DMS79 (cell line): ENCODE measurements around the gene NUTM1.
"Not testable (repeated sequence)": the region's sequence is repeated elsewhere in the genome, so short reads cannot be mapped to it uniquely, and the experiment has no call there.

ENCODE experiments used
- DNase-seq: peaks from one replicate; lab custom pipeline; 2025; lab: John Stamatoyannopoulos, UW

The NUTM1 gene

DNA sequence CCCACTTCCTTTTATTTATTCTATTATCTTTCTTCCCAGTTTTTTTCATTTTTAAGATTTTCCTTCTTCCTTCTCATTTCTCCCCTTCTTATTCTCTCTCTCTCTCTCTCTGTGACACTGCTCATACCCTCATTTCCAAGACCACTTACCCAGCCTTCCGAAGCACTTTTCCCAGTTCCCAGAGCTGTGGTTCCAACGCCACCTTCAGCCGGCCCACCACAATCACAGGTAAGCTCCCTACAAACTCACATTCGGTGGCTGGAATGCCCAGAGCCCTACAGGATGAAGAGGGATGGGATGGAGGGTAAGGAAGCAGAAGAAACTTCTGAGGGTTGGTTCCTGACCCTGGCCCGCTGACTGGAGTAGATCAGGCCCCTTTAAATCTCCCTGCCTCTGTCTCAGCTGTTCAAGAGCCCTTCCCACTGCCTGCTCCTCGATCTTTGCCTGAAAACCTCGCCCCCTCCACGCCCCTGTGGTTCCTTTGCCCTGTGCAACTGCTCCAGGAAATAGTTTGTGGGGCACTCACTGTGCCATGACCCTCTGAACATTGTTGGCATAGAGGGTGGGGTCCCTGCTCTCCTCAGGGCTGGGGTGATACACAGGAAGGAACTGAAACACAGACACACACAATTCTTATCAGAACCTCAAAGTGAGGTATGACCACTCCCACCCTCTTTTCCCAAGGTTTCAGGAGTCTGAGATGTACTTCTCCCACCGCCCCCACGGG lies 19.1 kb downstream of the NUTM1 start:
- DNase-seq, result no peak

DNA sequence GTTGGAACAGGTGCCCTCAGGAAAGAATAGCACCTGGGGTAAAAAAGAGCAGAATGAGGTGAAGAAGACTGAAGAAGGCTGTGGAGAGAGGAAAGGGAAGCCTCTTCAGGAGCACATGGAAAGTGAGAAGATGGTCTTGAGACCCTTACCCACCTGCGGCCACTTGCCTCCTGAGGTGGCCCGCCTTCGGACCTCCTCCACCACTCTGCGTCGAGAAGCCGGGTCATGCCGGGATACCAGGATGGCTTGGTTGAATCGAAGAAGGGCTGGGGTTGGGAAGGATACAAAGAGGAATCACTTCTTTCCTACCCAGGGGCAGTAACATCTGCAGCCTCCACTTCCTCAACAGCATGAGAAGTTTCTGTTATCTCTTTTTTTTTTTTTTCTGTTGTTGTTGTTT lies 20.9 kb downstream of the NUTM1 start:
- no peak for DNase-seq

DNA sequence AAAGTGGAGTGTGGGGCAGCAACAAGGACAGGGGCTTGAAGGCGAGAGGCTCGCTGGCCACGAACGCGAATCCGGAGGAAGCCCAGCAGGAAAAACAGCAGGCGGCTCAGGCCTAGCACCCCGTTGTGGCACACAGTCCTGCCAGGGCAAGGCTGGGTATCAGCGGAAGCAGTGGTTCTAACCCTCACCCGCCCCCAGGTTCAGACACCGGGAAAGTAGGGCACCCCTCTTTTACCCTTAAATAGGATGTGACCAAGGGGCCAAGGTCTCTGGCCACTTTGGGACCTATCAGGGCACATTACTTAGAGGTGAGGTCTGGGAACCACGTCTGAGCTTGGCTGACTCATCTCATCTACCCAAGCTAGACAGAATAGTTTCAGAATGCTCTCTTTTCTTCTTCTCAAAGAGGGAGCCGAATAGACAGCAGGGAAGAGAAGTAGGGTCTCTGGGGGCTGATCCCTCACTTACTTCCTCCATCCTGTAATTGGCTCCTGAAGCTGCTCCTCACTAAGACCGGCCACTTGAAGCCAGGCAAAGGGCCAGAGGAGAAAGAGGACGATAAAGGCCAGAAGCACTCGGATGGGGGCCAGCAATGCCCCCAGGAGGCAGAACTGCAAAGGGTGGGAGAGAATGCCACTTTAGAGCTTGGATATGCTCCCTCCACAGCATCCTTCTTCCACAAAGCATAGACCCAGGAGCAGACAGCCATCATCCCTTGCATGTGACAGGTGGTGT lies 22.1 kb downstream of the NUTM1 start:
- DNase-seq, result no peak

DNA sequence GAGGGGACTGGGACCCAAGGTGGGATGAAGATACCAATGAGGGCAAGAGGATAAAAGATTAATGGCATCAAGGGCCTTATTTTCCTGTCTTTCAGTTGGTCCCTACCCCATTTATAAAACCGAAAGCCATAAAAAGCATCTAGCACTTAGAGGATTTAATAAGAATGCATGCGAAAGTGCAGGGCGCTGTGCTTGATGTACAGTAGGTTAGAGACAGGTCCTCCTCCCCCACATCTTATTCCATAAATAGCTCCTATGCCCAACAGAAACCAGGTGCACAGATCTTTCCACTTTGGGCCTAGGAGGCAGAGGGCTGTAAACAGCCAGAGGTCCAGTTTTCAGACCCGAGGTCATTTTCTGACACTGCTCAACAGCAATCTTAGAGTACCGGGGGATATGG lies 22.7 kb downstream of the NUTM1 start:
- no peak for DNase-seq

- peak; percentile 16 for DNase-seq
These were observed 23.4 kb downstream of the NUTM1 start for GRCh38 chr15:34366271-34367065.

DNA sequence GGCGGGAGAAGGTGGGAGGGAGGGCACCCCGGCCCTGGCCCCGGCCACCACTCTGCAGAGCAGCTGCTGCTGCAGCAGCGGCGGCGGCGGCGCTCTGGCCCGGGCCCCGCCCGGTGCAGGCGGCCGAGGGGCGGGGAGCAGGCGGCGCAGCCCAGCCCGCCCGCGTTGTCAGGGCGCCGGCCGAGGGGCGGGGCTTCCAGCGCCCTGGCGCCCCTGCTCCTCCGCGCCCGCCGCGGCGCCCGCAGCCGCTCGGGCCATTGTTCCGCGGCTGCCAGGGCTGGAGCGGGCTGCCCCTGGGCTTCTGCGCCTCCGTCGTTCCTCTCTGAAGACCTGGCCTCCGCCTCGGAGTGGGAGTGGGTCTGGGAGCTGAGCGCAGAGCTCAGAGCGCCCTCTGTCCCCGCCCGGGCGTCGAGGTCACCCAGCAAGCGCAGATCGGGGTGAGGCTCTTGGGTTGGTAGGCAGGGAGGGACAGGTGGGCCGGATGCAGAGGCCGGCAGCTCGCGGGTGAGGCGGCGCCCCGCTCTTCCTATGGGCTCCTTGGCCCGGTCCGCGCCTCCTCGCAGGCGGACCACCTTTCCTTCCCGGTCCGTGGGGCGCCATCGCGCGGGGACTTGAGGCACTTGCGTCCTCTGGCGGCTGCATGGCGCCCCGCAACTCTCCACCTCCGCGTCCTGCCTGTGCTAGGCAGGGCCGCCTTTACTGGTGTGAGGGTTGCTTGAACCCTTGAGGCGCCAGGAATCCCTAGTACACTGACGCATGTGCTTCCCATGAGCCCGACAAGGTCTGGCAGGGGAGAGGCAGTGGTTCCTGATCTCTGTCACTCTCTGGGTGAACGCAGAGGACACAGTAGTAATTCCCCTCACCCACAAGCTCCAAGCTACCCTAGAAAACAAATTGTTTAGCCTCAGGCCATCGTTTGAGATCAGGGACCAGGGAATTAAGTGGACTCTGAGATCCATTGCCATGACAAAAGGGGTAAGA lies 24.3 kb downstream of the NUTM1 start, which contains the start of gene LPCAT4:
Gene LPCAT4 (minus strand): TSS at position 96 of the 981 bp plus-strand sequence. CDS start 96 bp downstream, outside the sequence.
- peak; percentile 48 for DNase-seq

DNA sequence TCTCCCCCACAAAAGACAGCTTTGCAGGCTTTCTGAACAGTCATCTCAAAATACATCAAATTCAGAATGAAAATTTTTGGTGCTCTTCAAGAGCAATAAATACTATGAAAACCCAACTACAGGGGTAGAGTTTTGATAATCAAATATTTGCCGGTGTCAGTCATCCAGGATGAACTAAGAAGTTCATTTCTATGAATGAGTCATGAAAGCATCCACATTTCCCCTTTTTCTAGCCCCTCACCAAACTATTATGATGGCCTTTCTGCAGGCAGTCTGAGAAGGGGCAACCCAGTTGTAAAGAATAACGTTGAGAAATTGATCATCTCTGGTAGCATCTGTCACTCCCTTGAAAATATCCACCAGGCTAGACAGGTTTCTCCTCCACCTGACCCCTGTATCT lies 27.0 kb downstream of the NUTM1 start:
- no peak for DNase-seq

DNA sequence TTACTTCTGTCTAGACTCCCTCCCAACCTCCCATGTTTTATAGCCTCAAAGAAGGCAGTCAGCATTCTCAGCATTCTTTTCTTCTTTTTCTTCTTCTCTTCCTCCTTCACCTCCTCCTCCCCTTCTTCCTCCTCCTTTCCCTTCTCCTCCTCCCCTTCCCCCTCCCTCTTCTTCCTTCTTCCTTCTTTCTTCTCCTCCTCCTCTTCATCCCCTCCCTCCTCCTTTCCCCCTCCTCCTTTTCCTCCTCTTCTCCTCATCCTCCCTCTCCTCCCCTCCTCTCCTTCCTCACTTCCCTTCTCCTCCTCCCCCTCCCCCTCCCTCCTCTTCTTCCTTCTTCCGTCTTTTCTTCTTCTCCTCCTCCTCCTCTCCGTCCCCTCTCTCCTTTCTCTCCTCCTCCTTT lies 27.5 kb downstream of the NUTM1 start:
- DNase-seq, result no peak

DNA sequence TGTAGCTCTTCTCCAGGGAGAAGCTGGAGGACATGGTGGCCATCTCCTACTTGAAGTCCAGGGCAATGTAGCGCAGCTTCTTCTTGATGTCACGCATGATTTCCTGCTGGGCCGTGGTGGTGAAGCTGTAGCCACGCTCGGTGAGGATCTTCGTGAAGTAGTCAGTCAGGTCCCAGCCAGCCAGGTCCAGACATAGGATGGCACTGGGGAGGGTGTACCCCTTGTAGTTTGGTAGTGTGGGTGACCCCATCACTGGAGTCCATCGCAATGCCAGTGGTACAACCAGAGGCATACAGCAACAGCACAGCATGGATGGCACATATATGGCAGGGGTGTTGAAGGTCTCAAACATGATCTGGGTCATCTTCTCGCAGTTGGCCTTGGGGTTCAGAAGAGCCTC lies 30.8 kb downstream of the NUTM1 start:
- no peak for DNase-seq

GRCh38 chr15:34374816-34375215 lies 31.7 kb downstream of the NUTM1 start:
- no peak for DNase-seq

GRCh38 chr15:34375541-34375940 lies 32.4 kb downstream of the NUTM1 start:
- not testable (repeated sequence) for DNase-seq

DNA sequence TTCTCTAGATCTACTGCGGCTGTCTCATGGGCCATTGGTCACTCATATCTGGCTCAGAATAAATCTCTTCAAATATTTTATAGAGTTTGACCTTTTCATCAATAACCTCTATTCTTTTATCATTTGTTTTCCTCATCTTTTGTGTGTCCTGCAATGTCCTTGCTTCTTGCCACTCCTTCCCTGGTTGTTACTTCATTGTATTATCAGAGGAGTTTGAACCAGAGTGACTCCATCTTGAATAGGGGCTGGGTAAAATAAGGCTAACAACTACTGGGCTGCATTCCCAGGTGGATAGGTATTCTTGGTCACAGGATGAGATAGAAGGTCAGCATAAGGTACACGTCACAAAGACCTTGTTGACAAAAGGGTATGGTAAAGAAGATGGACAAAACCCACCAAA lies 33.7 kb downstream of the NUTM1 start:
- no peak for DNase-seq

DNA sequence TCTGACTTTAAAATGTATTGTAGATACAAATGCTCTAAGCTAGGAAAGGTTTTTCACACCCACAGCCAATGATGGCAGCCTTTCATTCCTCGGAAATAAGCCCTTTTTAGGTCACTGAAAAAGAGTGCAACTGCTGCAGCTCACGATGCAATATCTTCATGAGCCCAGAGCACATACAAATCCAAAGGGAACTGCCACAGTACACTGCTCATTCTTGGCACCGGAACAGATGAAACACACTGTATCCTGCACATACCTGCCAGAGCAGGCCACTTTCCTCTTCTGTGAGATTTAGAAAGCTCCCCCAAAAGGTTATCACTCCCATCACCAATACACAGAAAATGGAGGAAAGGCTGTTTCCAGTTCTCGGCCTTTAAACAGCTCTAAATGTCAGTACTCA lies 37.4 kb downstream of the NUTM1 start:
- not testable (repeated sequence) for DNase-seq

DNA sequence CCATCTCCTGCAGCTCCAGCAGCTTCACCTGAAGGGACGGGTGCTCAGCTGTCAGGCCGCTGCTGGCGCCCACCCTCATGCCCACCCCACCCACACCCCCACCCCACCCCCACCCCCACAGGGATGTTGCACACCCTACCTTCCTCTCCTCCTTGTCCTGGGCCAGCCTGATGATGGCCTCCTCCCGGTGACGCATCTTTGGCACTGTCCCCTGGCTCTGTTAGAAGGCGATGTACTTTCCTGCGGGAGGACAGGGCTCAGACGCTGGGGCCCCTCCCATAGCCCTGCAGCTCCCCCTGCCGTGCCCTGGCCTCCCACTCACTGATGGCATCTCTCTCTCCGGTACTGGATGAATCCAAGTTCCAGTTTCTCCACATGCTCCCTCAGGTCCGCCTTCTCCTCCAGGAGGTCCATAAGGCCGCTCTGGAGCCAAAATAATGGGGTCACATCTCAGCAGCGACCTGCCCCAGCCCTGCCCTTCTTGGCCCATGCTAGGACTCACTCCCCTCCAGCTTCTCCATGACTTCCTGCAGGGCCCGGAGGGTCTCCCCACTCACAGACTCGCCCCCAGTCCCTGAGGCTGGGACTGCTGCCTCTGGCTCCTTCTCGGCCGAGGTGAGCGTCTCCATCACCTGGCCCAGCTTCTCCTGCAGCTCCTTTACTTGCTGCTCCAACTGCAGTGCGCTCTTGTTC lies 38.9 kb downstream of the NUTM1 start:
- not testable (repeated sequence) for DNase-seq

DNA sequence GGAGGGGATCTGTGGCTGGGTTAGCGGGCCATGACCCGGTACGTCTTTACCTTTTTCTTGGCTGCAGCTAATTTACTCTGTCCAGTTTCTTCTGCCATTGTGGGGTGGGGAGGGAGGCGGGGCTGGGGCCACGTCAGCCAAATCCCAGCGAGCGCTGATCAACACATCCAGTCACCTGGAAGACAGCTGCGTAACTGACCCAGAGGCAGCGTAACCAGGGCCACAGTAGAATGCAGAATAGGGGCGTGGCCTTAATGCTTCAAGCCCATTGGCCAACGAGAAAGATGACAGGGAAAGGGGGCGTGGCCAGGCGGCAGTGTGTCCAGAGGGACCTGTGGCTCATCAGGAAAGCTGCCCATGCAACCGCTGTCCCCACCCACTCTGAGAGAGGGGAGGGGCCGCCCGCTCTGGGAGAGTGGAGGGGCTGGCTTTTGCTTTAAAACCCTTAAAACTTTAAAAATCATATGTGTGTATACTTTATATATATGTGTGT lies 46.5 kb downstream of the NUTM1 start:
- not testable (repeated sequence) for DNase-seq

DNA sequence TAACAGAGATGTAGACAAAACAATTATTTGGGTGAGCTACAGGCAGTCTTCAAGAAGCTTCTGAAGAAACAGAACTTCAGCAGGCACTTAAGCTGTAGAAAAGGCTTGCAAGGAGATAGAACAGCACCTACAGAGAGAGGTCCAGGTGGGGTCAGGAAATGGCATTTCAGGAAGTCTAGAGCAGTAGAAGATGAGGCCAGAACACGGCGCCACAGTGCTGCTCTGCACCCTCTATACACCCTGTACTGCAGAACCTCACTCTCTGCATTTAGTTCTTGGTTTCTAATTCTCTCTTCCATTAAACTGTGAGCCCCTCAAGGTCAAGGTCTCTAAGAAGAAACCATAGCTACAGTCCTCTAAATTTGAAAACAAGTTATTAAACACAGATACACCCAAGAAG lies 49.9 kb downstream of the NUTM1 start:
- not testable (repeated sequence) for DNase-seq

DNA sequence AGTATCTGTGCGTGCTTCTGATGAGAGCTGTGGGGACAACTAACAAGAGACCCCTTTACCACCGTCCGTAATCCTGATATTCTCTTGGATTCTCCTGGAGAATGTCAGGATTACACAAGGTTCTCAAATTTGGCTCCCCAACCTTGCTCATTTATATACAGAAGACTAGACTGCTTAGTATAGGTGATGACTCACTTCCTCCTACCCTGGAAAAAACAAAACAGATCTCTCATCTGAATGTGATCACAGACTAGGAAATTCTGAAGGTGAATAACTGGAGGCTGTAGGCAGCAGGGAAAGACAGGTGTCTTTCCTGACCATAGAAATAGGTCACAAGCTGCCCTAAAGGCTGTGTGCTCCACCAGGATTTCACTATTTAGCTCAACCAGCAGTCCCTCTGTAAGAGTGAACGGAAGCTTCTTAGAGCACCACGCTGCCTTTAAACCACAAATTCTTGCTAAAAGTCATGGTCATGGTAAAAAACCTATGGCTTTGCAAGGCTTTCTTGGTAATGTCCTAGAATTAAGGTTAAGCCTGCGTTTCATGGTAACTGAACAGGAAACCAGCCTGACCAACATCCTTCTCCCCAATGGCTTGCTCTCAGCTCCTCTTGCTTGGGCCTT lies 54.6 kb downstream of the NUTM1 start:
- DNase-seq, result not testable (repeated sequence)

DNA sequence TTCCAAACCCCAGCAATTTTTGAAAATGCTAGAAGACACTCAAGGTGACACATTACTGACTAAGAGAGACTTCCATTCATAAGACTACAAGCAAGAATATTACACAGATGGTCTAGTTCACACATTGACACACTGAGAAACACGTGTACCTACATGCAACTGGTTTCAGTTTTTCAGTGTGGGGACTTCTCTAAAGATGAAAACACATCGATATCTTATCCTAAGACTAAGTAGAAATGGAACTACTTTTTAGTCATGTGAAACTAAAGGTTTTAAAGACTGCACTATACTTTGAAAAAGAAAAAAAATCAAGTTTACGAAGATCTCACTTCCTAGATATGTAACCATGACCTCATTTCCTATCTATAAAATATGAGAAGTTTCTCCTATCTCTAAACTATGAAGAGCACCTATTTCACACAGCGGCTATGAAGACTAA lies 60.1 kb downstream of the NUTM1 start:
- not testable (repeated sequence) for DNase-seq

DNA sequence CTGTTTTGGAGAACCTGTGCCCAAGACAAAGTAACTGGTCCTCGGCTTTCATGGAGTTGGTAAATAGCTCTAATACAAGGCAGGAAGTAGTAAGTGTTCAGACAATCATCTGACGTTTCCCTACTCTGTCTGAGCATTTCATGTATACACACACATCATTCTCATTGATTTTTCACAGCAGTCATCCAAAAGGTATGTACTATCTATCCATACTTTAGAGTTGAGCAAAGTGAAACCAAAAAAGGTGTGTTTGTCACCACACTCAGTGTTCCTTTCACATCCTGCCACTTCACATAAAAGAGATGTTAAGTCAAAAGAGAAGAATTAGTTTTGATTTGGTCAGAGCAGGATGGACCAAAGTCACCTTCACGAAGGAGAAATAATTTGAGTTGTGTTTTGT lies 60.8 kb downstream of the NUTM1 start:
- DNase-seq, result not testable (repeated sequence)
